ENCODE results near the gene COL4A3. TPM values are rescaled to one million over a fixed set of nuclear protein-coding genes. Genes with fewer than 3 reads are reported as not detected.

Gene COL4A3
- total and polyA plus RNA-seq, 9 of the 15 experiments (the other 6 are each of a cell fraction or from before 2014, with no cell fraction given): not detected

DNA sequence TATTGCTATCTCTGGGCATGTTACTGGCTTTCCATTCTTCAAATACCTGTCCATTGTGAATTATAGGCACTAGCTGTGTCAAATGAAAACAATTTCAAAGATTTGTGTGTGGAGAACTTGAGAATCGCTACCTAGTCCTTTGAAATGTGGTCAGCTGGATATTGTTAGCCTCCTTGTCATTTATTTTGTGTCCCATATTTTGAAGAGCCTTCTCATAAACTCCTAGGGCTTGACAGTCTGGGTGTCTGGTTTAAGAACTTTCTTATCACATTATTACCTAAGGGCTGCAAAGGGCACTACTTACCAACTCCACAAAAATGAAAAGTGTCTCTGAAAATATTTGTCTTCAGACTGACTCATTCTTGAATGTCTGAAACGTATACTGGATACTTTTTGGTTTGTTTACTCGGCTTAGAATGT is 50.2 kb downstream of the COL4A3 start:
- ChIA-PET POLR2A (interaction anchor here (0.6 kb wide), 1 partner anchor 600 kb away, joined by 4 read pairs; no protein-coding TSS in a partner anchor), CTCF (ENCODE audit: low intra/inter-chr PET ratio) (no interaction called here)
- in situ Hi-C loops (cut with MboI): no loop called here
- Histone ChIP-seq H3K27ac (ENCODE audit: extremely low read depth, low read depth, low read length) (no peak overlapping the region), H3K36me3 (ENCODE audit: control insufficient read depth, insufficient read depth, low read length) (no peaks in the 10 kb centered on the region), H3K4me3 (no peak overlapping the region), H4K20me1 (replicated peaks; ENCODE audit: control insufficient read depth, insufficient read depth, low read length) (no peaks in the 10 kb centered on the region), H3K9me1 (ENCODE audit: control insufficient read depth, insufficient read depth, low read length) (no peaks in the 10 kb centered on the region), H3K9ac (ENCODE audit: insufficient read depth in 1 of 2, low read depth in 2 of 2, low read length in 2 of 2) (no peak overlapping the region), H2AFZ (ENCODE audit: low read depth, low read length) (no peak overlapping the region), H3K27me3 (ENCODE audit: control insufficient read depth in 2 of 2, insufficient read depth in 2 of 2, low read length in 2 of 2) (no peaks in the 10 kb centered on the region), H3K4me2 (ENCODE audit: insufficient read depth, low read length) (no peak overlapping the region), H3K9me3 (replicated peaks; ENCODE audit: control insufficient read depth, insufficient read depth, low read depth, low read length) (no peaks in the 10 kb centered on the region), H3K4me1 (replicated peaks in 1 of 2; ENCODE audit: control insufficient read depth in 2 of 2, insufficient read depth in 2 of 2, low read length in 2 of 2) (no peaks in the 10 kb centered on the region), H3K79me2 (ENCODE audit: control insufficient read depth, insufficient read depth, low read length) (no peaks in the 10 kb centered on the region)
- DNase-seq (ENCODE audit: extremely low read depth in 1 of 4, low spot score in 3 of 4) (no peak), ATAC-seq (no peak), FAIRE-seq (no peak)
- TF ChIP-seq SIX5 (IDR thresholded peaks at IDR 0.05; ENCODE audit: borderline replicate concordance in 1 of 2, insufficient read depth in 1 of 2, low read depth in 1 of 2, low read length in 2 of 2): no peak
- no peak for TF ChIP-seq GATA2 (CRISPR knock-in tag; IDR thresholded peaks at IDR 0.05)
- TF ChIP-seq STAT5A (IDR thresholded peaks at IDR 0.05; ENCODE audit: borderline replicate concordance, low read length): no peak
- intact Hi-C loops (cut with micrococcal nuclease): no loop called here
- no TSS peak for BruUV-seq (replicated peaks)
- WGBS (ENCODE audit: insufficient coverage, low coverage, missing lambda C conversion rate): 5% methylated on average over 3 of the region's 3 CpGs

DNA sequence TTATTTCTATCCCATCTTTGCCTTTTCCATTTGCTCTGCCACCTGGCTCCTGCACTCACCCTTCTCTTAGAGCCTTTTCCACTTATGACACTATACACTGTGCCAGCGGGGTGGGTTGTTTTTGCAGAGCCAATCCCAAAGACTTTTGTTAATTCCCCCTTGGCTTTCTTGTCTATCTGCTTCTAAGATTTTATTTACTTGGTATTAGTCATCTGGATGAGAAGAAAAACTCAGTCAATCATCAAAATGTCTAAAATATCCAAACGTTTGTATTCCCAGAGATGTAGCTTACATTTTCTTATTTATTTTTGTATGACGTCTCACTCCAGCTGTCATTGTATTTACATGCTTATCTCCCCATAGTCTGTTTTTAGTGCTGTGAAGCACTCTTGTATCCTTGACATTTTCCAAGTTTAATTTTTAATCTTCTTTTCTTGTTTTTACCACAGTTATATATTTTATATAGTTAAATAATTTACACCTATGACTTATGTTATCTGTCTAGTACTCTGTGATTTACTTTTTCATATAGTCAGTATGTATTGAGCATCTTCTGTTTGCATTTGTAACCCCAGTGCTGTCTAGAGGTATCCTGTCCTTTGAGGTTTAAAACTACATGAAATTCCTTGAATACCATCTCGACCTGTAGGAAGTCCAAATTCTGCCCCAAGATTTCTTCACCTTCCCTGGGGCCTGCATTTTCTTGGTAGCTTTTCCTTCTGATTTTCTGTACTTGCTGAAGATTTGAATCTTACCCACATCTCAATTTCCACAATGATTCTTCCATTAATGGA is 55.1 kb downstream of the COL4A3 start:
- ChIA-PET POLR2A (no interaction called here), CTCF (ENCODE audit: low intra/inter-chr PET ratio) (no interaction called here)
- ATAC-seq: no peak
- H3K9ac ChIP-seq (ENCODE audit: insufficient read depth in 1 of 2, low read depth in 2 of 2, low read length in 2 of 2): no peak overlapping the region
- no peaks in the 10 kb centered on the region for H4K20me1 ChIP-seq (replicated peaks; ENCODE audit: control insufficient read depth, insufficient read depth, low read length)
- no TSS peak for BruUV-seq (replicated peaks)
- H3K4me1 ChIP-seq (replicated peaks in 1 of 2; ENCODE audit: control insufficient read depth in 2 of 2, insufficient read depth in 2 of 2, low read length in 2 of 2): no peaks in the 10 kb centered on the region
- no peaks in the 10 kb centered on the region for H3K27me3 ChIP-seq (ENCODE audit: control insufficient read depth in 2 of 2, insufficient read depth in 2 of 2, low read length in 2 of 2)
- H3K27ac ChIP-seq (ENCODE audit: extremely low read depth, low read depth, low read length): no peak overlapping the region
- no peak for FAIRE-seq
- H3K9me3 ChIP-seq (replicated peaks; ENCODE audit: control insufficient read depth, insufficient read depth, low read depth, low read length): no peaks in the 10 kb centered on the region
- H3K9me1 ChIP-seq (ENCODE audit: control insufficient read depth, insufficient read depth, low read length): no peaks in the 10 kb centered on the region
- TF ChIP-seq ATF1 (CRISPR knock-in tag; IDR thresholded peaks at IDR 0.05): no peak
- no peak for TF ChIP-seq ATF1 (tag; IDR thresholded peaks at IDR 0.05)
- WGBS (ENCODE audit: insufficient coverage, low coverage, missing lambda C conversion rate): 2% methylated on average over 4 of the region's 4 CpGs
- H3K36me3 ChIP-seq (ENCODE audit: control insufficient read depth, insufficient read depth, low read length): no peaks in the 10 kb centered on the region
- in situ Hi-C loops (cut with MboI) (no loop called here), intact Hi-C loops (cut with micrococcal nuclease) (no loop called here)
- H3K79me2 ChIP-seq (ENCODE audit: control insufficient read depth, insufficient read depth, low read length): no peaks in the 10 kb centered on the region
- DNase-seq (ENCODE audit: extremely low read depth in 1 of 4, low spot score in 3 of 4): no peak
- H3K4me3 ChIP-seq: no peak overlapping the region
- H2AFZ ChIP-seq (ENCODE audit: low read depth, low read length): no peak overlapping the region
- no peak overlapping the region for H3K4me2 ChIP-seq (ENCODE audit: insufficient read depth, low read length)

Measured in K562 (cell line).